Head of caudate nucleus (tissue), 42 donors: ENCODE measurements around the gene MXD1.

ENCODE experiments used
- DNase-seq, 42 donors: peaks; one replicate each; pipeline versions ENCODE4 v3.0.0 to v3.0.0-alpha.2; 2020 to 2021; ENCODE audit warnings: mixed read lengths in 7 of 42
- intact Hi-C: fragments of 100-400 bp; cut with DNase I; formaldehyde crosslinking; loops from one replicate; pipeline ENCODE4 v1.15.0; 2022

MXD1 gene

GRCh38 chr2:69969126-69969983 is 54.4 kb downstream of the MXD1 start:
- DNase-seq = peak in 1 of 42 donors; percentile 19
- intact Hi-C loops = no loop called here

DNA sequence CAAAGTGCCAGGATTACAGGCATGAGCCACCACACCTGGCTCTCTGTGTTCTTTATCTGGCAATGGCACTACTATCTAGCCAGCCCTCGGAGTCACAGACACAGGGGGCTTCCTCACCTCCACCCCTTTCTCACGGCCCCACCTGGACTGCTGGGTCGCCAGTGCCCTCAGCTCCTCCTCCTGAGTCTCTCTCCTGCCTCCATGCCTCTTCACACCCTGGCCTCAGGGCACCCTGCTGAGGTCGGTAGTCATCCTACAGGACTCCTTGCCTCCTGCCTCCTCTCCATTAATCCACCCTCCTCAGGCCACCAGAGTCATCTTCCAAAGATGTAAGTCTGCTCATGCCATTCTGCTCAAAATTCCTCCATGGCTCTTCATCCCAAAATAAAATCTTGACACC is 55.1 kb downstream of the MXD1 start:
- DNase-seq = no peak
- intact Hi-C loops = no loop called here

- DNase-seq = no peak
- intact Hi-C loops = no loop called here
Observed at GRCh38 chr2:69972822-69973221, 57.9 kb downstream of the MXD1 start.

DNA sequence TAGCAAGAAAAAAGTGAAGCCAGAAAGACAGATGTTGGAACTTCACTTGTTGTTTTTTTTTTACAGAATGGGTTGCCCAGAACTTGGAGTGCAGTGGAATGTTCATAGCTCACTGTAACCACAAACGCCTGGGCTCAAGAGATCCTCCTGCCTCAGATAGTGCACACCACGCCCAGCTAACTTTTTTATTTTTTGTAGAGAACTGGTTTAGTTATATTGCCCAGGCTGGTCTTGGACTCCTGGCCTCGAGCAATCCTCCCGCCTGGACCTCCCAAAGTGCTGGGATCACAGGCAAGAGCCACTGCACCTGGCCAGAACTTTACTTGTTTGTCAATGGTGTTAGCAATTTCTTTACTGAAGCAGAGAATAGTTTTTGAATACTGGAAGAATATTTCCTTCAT is 58.4 kb downstream of the MXD1 start:
- intact Hi-C loops = no loop called here
- no peak for DNase-seq

DNA sequence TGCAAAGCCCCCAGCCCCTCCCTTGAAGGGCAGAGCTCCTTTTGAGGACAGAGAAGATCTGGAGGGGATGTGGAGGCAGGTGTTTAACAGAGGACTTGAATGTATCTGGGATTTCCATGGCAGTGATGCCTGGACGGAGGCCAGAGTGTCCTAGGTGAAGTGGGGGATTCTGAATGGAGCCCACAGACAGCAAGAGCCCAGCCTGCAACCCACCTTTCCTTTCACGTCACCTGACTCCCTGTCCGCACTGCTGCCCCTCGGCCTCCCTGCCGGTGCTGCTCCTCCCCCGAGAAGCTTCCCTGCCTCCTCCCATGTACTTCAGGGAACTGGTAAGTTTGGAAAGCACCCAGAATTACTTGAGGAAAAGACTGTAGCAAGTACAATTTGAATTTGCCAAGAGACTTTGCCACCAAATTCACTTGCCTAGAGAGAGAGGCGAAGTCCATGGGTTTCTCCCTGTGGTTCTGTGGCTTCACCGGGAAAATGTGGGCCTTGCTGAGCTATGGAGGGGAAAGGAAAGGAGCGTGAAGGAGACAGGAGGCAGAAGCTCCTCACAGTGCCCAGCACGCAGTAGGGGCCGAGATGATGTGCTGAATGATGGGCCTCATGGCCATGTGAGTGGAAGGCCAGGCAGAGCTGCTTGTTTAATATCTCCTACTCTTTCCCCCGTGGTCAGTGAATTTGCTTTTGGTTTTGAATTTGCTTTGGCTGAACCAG is 60.4 kb downstream of the MXD1 start:
- intact Hi-C loops = no loop called here
- no peak for DNase-seq

- intact Hi-C loops = no loop called here
- no peak for DNase-seq
Observed at GRCh38 chr2:69975853-69976462, 61.0 kb downstream of the MXD1 start.

DNA sequence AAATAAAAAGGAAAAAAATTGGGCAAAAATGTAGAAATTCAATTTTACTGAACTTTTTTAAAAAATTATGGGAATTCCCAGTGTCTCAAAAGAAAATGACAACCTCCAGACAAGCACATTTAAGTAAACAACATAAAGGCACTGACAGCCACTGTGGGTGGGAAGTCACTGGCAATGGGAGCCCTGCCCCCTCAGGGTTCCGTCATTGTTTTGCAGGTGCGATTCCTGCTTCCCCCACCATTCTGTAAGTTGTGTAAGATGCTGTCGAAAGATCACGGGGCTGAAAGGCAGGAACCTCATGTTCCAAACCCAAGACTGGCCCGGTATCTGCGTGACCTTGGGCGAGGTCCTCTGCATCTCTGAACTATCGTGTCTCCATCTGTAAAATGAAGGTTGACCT is 62.3 kb downstream of the MXD1 start:
- intact Hi-C loops = no loop called here
- DNase-seq = peak in 3 of 42 donors; percentile 23 to 34 (median 26)

DNA sequence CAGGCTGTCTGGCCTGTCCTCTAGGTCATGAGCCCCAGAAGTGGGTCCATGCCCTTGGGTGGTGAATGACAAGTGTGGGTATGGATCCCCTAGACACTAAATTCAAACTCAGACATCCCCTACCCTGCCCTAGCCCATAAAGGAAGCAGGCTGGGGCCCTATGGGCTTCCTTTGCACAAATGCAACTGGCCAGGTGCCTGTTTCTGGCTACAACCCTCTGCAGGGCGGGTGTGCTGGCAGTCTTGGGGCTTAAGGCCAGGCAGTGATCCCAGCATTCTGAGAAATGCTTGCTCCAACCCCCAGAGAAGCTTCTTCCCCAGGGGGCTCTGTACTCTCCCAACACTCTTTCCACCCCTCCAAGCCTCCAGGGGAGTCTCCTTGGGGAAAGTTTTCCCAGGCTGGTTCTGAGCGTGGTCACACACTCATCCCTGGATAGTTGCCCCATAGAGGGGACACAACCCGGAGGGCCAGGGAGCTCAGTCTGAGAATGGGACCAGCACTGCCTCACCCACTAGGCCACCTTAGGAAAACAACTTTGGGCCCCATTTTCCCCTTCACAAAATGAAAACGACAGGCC is 63.1 kb downstream of the MXD1 start:
- intact Hi-C loops = no loop called here
- no peak for DNase-seq

GRCh38 chr2:69979902-69980807 is 65.2 kb downstream of the MXD1 start:
- intact Hi-C loops = no loop called here
- DNase-seq = no peak

DNA sequence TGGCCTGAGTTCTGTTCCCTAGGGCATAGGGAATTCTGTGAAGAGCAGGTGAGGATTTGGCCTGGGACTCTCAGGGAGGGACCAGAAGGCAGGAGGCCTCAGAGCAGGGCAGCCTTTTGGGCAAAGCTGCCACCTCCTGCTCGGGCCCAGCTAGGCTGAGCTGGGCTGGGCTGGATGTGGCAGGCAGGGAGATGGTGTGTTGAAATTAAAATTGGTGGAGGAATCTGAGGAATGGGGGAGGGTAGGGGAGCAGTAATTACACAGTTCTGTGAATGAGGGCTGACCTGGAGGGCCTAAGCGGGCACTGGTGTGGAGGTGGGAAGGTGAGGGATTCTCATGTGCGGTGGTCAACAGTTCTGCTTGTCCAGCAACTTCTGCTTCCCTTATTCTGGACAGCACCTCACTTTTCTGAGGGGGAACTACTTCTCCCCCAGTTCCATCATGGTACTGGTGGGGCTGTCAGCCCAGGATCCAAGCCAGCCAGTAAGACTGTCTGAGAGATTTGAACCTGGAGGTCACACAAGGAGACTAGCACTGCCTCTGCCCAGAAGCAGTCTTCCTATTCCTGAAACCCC is 68.6 kb downstream of the MXD1 start:
- DNase-seq = no peak

DNA sequence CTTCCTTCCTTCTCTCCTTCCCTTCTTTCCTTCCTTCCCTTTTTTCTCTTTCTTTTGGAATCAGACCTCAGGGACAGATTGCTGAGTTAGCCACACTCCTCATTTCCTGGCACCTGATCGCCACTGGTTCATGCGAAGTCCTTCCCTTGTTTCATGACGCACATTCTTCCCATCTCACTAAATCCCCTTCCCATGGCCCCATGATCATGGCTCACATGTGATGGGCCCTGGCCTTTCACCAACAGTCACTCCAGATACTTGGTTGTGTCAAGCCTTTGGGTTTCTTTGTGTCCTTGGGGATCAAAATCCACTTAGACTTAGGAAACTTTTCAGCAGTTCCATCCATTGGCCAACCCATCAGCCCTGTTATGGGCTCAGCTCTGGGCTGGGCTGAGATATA is 70.3 kb downstream of the MXD1 start:
- intact Hi-C loops = no loop called here
- DNase-seq = no peak

More for the DNA sequence above, 68.6 kb downstream of the MXD1 start:
- intact Hi-C loops = no loop called here

DNA sequence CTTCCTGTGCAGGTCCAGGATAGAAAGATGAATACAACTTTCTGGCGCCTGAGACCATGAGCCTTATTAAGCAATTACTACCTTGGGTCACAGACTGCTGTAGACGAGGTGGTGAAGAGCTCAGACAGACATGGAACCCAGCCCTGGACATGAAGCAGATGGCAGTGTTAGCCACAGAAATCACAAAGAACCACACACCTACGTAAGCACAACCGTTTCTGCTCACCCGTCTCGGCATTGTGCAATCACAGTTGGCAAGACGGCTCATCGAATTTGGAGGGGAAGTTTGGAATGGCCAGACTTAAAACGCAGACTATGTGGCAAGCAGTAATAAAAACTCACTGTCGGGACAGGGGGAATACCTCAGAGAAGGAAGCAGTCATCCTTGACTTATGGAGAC is 70.8 kb downstream of the MXD1 start:
- DNase-seq = peak in 20 of 42 donors; percentile 14 to 63 (median 31)
- intact Hi-C loops = no loop called here

- no peak for DNase-seq
- intact Hi-C loops = no loop called here
Observed at GRCh38 chr2:69986691-69987090, 71.8 kb downstream of the MXD1 start.

- intact Hi-C loops = no loop called here
- DNase-seq = no peak
Observed at GRCh38 chr2:69988086-69988635, 73.3 kb downstream of the MXD1 start.

DNA sequence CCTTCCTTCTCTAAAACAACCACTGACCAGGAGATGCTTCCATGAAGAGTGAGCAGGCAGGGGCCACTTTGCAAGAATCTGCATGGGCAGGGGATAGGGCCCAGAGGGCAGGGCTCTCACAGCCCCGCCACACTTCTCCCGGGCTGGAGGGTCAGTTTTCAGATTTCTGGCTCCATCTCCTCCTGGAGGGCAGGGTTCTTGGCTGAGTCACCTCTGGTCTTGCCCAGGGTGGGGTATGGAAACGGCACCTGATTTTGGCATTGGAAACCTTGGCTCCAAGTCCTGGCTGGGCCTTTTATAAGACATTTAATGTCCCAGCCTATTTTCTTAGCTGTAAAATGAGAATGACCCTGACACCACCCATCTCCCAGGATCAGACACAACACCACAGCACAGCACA is 74.1 kb downstream of the MXD1 start:
- intact Hi-C loops = no loop called here
- no peak for DNase-seq

GRCh38 chr2:69989441-69990105 is 74.7 kb downstream of the MXD1 start:
- intact Hi-C loops = no loop called here
- no peak for DNase-seq
